ENCODE measurements around the gene LIN54.

- no peak for TF ChIP-seq CTCF (IDR thresholded peaks at IDR 0.05)
- no peak for TF ChIP-seq POLR2A (IDR thresholded peaks at IDR 0.05)
These were observed 88.8 kb downstream of the LIN54 start for GRCh38 chr4:82921795-82922194.
